ENCODE results near the gene SIRPA. TPM values are rescaled to one million over a fixed set of nuclear protein-coding genes. Genes with fewer than 3 reads are reported as not detected.

Gene SIRPA
- polyA plus RNA-seq, 1 donor from 2014 or later: 8.0 TPM

GRCh38 chr20:1876975-1877608 lies 18.1 kb upstream of the SIRPA start:
- H3K9ac ChIP-seq (ENCODE audit: low read length): no peak overlapping the region
- H3K79me2 ChIP-seq (replicated peaks; ENCODE audit: insufficient read depth, low read length): no peaks in the 10 kb centered on the region
- H2AFZ ChIP-seq (ENCODE audit: low read depth, low read length): no peak overlapping the region
- no peak overlapping the region for H3K4me2 ChIP-seq (ENCODE audit: low read length)
- no peaks in the 10 kb centered on the region for H3K36me3 ChIP-seq (ENCODE audit: insufficient read depth, low read length)
- H3K27ac ChIP-seq (ENCODE audit: low read length): no peak overlapping the region
- H3K4me3 ChIP-seq (ENCODE audit: low read length): no peak overlapping the region
- no peaks in the 10 kb centered on the region for H3K27me3 ChIP-seq (ENCODE audit: insufficient read depth, low read depth, low read length)
- no peaks in the 10 kb centered on the region for H3K9me2 ChIP-seq (ENCODE audit: insufficient read depth, low read length)
- TF ChIP-seq EZH2 (IDR thresholded peaks at IDR 0.05; ENCODE audit: borderline replicate concordance, insufficient read depth, low read length, poor library complexity, severe bottlenecking) (no peak), SMC3 (conservative IDR thresholded peaks at IDR 0.05; ENCODE audit: poor library complexity) (no peak), MXI1 (conservative IDR thresholded peaks at IDR 0.05; ENCODE audit: poor library complexity, severe bottlenecking) (no peak), REST (IDR thresholded peaks at IDR 0.05; ENCODE audit: borderline replicate concordance) (no peak), POLR2AphosphoS5 (IDR thresholded peaks at IDR 0.05) (no peak), TAF1 (IDR thresholded peaks at IDR 0.05; ENCODE audit: low read depth) (no peak), EP300 (conservative IDR thresholded peaks at IDR 0.05; ENCODE audit: poor library complexity, severe bottlenecking) (no peak), RAD21 (conservative IDR thresholded peaks at IDR 0.05) (no peak)
- TF ChIP-seq, protein P1, sequence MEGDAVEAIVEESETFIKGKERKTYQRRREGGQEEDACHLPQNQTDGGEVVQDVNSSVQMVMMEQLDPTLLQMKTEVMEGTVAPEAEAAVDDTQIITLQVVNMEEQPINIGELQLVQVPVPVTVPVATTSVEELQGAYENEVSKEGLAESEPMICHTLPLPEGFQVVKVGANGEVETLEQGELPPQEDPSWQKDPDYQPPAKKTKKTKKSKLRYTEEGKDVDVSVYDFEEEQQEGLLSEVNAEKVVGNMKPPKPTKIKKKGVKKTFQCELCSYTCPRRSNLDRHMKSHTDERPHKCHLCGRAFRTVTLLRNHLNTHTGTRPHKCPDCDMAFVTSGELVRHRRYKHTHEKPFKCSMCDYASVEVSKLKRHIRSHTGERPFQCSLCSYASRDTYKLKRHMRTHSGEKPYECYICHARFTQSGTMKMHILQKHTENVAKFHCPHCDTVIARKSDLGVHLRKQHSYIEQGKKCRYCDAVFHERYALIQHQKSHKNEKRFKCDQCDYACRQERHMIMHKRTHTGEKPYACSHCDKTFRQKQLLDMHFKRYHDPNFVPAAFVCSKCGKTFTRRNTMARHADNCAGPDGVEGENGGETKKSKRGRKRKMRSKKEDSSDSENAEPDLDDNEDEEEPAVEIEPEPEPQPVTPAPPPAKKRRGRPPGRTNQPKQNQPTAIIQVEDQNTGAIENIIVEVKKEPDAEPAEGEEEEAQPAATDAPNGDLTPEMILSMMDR (IDR thresholded peaks at IDR 0.05; ENCODE audit: poor library complexity, severe bottlenecking): no peak
- H3F3A ChIP-seq (ENCODE audit: insufficient read depth, low read length, poor library complexity, severe bottlenecking): no peaks in the 10 kb centered on the region
- no peaks in the 10 kb centered on the region for H4K20me1 ChIP-seq (ENCODE audit: insufficient read depth)
- H3K9me3 ChIP-seq (ENCODE audit: low read length): no peaks in the 10 kb centered on the region

GRCh38 chr20:1877609-1878200 lies 17.5 kb upstream of the SIRPA start:
- Histone ChIP-seq H3K4me2 (ENCODE audit: low read length) (no peak overlapping the region), H3F3A (ENCODE audit: insufficient read depth, low read length, poor library complexity, severe bottlenecking) (no peaks in the 10 kb centered on the region), H3K79me2 (replicated peaks; ENCODE audit: insufficient read depth, low read length) (no peaks in the 10 kb centered on the region), H2AFZ (ENCODE audit: low read depth, low read length) (no peak overlapping the region), H4K20me1 (ENCODE audit: insufficient read depth) (no peaks in the 10 kb centered on the region), H3K9ac (ENCODE audit: low read length) (no peak overlapping the region), H3K9me3 (ENCODE audit: low read length) (no peaks in the 10 kb centered on the region), H3K27me3 (ENCODE audit: insufficient read depth, low read depth, low read length) (no peaks in the 10 kb centered on the region), H3K9me2 (ENCODE audit: insufficient read depth, low read length) (no peaks in the 10 kb centered on the region), H3K4me3 (ENCODE audit: low read length) (no peak overlapping the region), H3K36me3 (ENCODE audit: insufficient read depth, low read length) (no peaks in the 10 kb centered on the region), H3K27ac (ENCODE audit: low read length) (no peak overlapping the region)
- no peak for TF ChIP-seq SMC3 (conservative IDR thresholded peaks at IDR 0.05; ENCODE audit: poor library complexity)
- TF ChIP-seq, protein P1 (IDR thresholded peaks at IDR 0.05; ENCODE audit: poor library complexity, severe bottlenecking): no peak
- no peak for TF ChIP-seq REST (IDR thresholded peaks at IDR 0.05; ENCODE audit: borderline replicate concordance)
- TF ChIP-seq POLR2AphosphoS5 (IDR thresholded peaks at IDR 0.05): no peak
- no peak for TF ChIP-seq EP300 (conservative IDR thresholded peaks at IDR 0.05; ENCODE audit: poor library complexity, severe bottlenecking)
- TF ChIP-seq MXI1 (conservative IDR thresholded peaks at IDR 0.05; ENCODE audit: poor library complexity, severe bottlenecking): no peak
- no peak for TF ChIP-seq RAD21 (conservative IDR thresholded peaks at IDR 0.05)
- no peak for TF ChIP-seq EZH2 (IDR thresholded peaks at IDR 0.05; ENCODE audit: borderline replicate concordance, insufficient read depth, low read length, poor library complexity, severe bottlenecking)
- TF ChIP-seq TAF1 (IDR thresholded peaks at IDR 0.05; ENCODE audit: low read depth): no peak

Measured in neural cell (in vitro differentiated cells).